ENCODE measurements around the gene RIC1.
A peak's percentile ranks its signal among the peaks of the same experiment; 100 is the strongest.
"Not testable (repeated sequence)": the region's sequence is repeated elsewhere in the genome, so short reads cannot be mapped to it uniquely, and the experiment has no call there.

RIC1 gene

GRCh38 chr9:5621327-5621726, 7.6 kb upstream of the RIC1 start:
- DNase-seq, result no peak

- no peak for DNase-seq
These were observed 6.9 kb upstream of the RIC1 start for GRCh38 chr9:5622016-5622415.

- DNase-seq, result no peak
These were observed 4.3 kb upstream of the RIC1 start for GRCh38 chr9:5624655-5625054.

GRCh38 chr9:5626727-5627634, 1.9 kb upstream of the RIC1 start:
- peak; percentile 17 to 82 (median 60) for DNase-seq

GRCh38 chr9:5627686-5628085, 1.2 kb upstream of the RIC1 start:
- peak in 1 of 6 experiments; percentile 13 for DNase-seq

GRCh38 chr9:5628183-5628529, 751 bp upstream of the RIC1 start:
- DNase-seq, result peak in 2 of 6 experiments; percentile 27 to 49

- DNase-seq, result peak in 4 of 6 experiments; percentile 27 to 52 (median 40)
These were observed 589 bp downstream of the RIC1 start for GRCh38 chr9:5629312-5630080.

- peak in 3 of 6 experiments; percentile 18 to 39 (median 31) for DNase-seq
These were observed 1.2 kb downstream of the RIC1 start for GRCh38 chr9:5630081-5630507.

GRCh38 chr9:5631026-5631425, 2.1 kb downstream of the RIC1 start:
- DNase-seq, result no peak

GRCh38 chr9:5632540-5632939, 3.6 kb downstream of the RIC1 start:
- DNase-seq, result no peak

- no peak for DNase-seq
These were observed 4.3 kb downstream of the RIC1 start for GRCh38 chr9:5633243-5633642.

GRCh38 chr9:5635390-5635789, 6.5 kb downstream of the RIC1 start:
- no peak for DNase-seq

GRCh38 chr9:5639816-5640215, 10.9 kb downstream of the RIC1 start:
- no peak for DNase-seq

GRCh38 chr9:5642170-5642569, 13.3 kb downstream of the RIC1 start:
- DNase-seq, result no peak

- no peak for DNase-seq
These were observed 14.2 kb downstream of the RIC1 start for GRCh38 chr9:5643005-5643624.

GRCh38 chr9:5644501-5644900, 15.6 kb downstream of the RIC1 start:
- DNase-seq, result no peak

- DNase-seq, result no peak
These were observed 17.2 kb downstream of the RIC1 start for GRCh38 chr9:5646116-5646515.

- no peak for DNase-seq
These were observed 21.6 kb downstream of the RIC1 start for GRCh38 chr9:5650356-5651105.

- no peak for DNase-seq
These were observed 22.3 kb downstream of the RIC1 start for GRCh38 chr9:5651246-5651645.

GRCh38 chr9:5652821-5653220, 23.9 kb downstream of the RIC1 start:
- DNase-seq, result no peak

GRCh38 chr9:5662804-5663203, 33.9 kb downstream of the RIC1 start:
- not testable (repeated sequence) for DNase-seq

GRCh38 chr9:5665059-5665458, 36.2 kb downstream of the RIC1 start:
- DNase-seq, result no peak

- DNase-seq, result no peak
These were observed 38.5 kb downstream of the RIC1 start for GRCh38 chr9:5667391-5667790.

All from stimulated activated naive CD4-positive, alpha-beta T cell (primary cell).